ENCODE results near the gene ABHD15. TPM values are rescaled to one million over a fixed set of nuclear protein-coding genes. Genes with fewer than 3 reads are reported as not detected.

The ABHD15 gene
- total and polyA plus RNA-seq, 11 donors = 4.0 to 13.1 (median 8.2) TPM

GRCh38 chr17:29597361-29598172 lies 30.7 kb upstream of the ABHD15 start:
- intact Hi-C loops (cut with DNase I) = no loop called here
- Histone ChIP-seq H3K27me3 (no peaks in the 10 kb centered on the region), H3K4me1 (peaks cover 0 to 50% (median 24%) of the 10 kb centered on the region in 12 donors), H3K36me3 (no peaks in the 10 kb centered on the region), H3K27ac (peak overlapping the region in 2 of 12 donors; percentile 5 to 35), H3K4me3 (no peak overlapping the region), H3K9me3 (no peaks in the 10 kb centered on the region)
- no peak for ATAC-seq
- WGBS, 4 donors = 60 to 71% (median 66%) methylated on average over 7 to 13 of the region's 13 CpGs
- TF ChIP-seq POLR2A (IDR thresholded peaks at IDR 0.05) = no peak
- TF ChIP-seq CTCF (IDR thresholded peaks at IDR 0.05) = no peak
- DNase-seq = peak in 2 of 5 donors; percentile 25 to 29

- H3K36me3 ChIP-seq = no peaks in the 10 kb centered on the region
- WGBS, 4 donors = 56 to 68% (median 65%) methylated on average over 9 of the region's 9 CpGs
- H3K4me1 ChIP-seq = peaks cover 0 to 57% (median 32%) of the 10 kb centered on the region in 12 donors
- H3K9me3 ChIP-seq = no peaks in the 10 kb centered on the region
- peak overlapping the region in 6 of 12 donors; percentile 5 to 42 (median 19) for H3K27ac ChIP-seq
- no peak for TF ChIP-seq POLR2A (IDR thresholded peaks at IDR 0.05)
- no peak for TF ChIP-seq CTCF (IDR thresholded peaks at IDR 0.05)
- H3K4me3 ChIP-seq = no peak overlapping the region
- no peaks in the 10 kb centered on the region for H3K27me3 ChIP-seq
- DNase-seq (peak; percentile 42 to 60 (median 57)), ATAC-seq (peak in 3 of 4 donors; percentile 25 to 68 (median 36))
- intact Hi-C loops (cut with DNase I) = no loop called here
These were observed 30.0 kb upstream of the ABHD15 start for GRCh38 chr17:29596811-29597210.

GRCh38 chr17:29595943-29596774 lies 29.3 kb upstream of the ABHD15 start:
- Histone ChIP-seq H3K4me1 (peaks cover 0 to 64% (median 37%) of the 10 kb centered on the region in 12 donors), H3K9me3 (no peaks in the 10 kb centered on the region), H3K27ac (peak overlapping the region in 5 of 12 donors; percentile 10 to 42 (median 24)), H3K27me3 (no peaks in the 10 kb centered on the region), H3K36me3 (no peaks in the 10 kb centered on the region), H3K4me3 (no peak overlapping the region)
- DNase-seq (peak in 3 of 5 donors; percentile 18 to 63 (median 22)), ATAC-seq (no peak)
- 67 to 81% (median 77%) methylated on average over 10 to 12 of the region's 12 CpGs for WGBS, 4 donors
- TF ChIP-seq POLR2A (IDR thresholded peaks at IDR 0.05) = no peak
- no peak for TF ChIP-seq CTCF (IDR thresholded peaks at IDR 0.05)
- intact Hi-C loops (cut with DNase I) = no loop called here
